IMR-90 (cell line): ENCODE results near the gene GLI1.

Experiments
- CEBPB ChIP-seq: IDR thresholded peaks from 2 replicates; pipeline ENCODE4 v1.6.1; 2012; ENCODE audit warnings: low read depth, low read length, improper control_type of control experiment
- CHD1 ChIP-seq: IDR thresholded peaks from 2 replicates; pipeline ENCODE4 v1.6.1; 2012; ENCODE audit warnings: low read depth, low read length, improper control_type of control experiment
- FOS ChIP-seq: fragments of 150-350 bp; IDR thresholded peaks from 2 replicates; pipeline ENCODE4 v1.6.1; 2016; ENCODE audit warnings: low read depth, low read length
- MAFK ChIP-seq: IDR thresholded peaks from 2 replicates; pipeline ENCODE4 v1.6.1; 2012; ENCODE audit warnings: low read depth, low read length, improper control_type of control experiment
- MXI1 ChIP-seq: IDR thresholded peaks from 2 replicates; pipeline ENCODE4 v1.6.1; 2012; ENCODE audit warnings: low read depth, mild to moderate bottlenecking, low read length, moderate library complexity, borderline replicate concordance
- NFE2L2 ChIP-seq: fragments of 150-350 bp; IDR thresholded peaks from 2 replicates; pipeline ENCODE4 v1.6.1; 2016; ENCODE audit warnings: low read depth, mild to moderate bottlenecking, low read length
- POLR2A ChIP-seq: IDR thresholded peaks from 2 replicates; pipeline ENCODE4 v1.6.1; 2012; ENCODE audit warnings: mild to moderate bottlenecking, low read depth, low read length
- RFX5 ChIP-seq: IDR thresholded peaks from 2 replicates; pipeline ENCODE4 v1.8.0; 2012; ENCODE audit warnings: low read depth, mild to moderate bottlenecking, low read length, moderate library complexity
- TF ChIP-seq, protein P1 (sequence below): conservative IDR thresholded peaks from 2 replicates; pipeline ENCODE4 v1.5.1; 2012; ENCODE audit warnings: mild to moderate bottlenecking, low read depth, low read length, improper control_type of control experiment
- TF ChIP-seq, protein P2 (sequence below): fragments of 150-350 bp; IDR thresholded peaks from 2 replicates; pipeline ENCODE4 v1.6.1; 2016; ENCODE audit warnings: low read depth, mild to moderate bottlenecking, low read length, moderate library complexity, borderline replicate concordance

DNA sequence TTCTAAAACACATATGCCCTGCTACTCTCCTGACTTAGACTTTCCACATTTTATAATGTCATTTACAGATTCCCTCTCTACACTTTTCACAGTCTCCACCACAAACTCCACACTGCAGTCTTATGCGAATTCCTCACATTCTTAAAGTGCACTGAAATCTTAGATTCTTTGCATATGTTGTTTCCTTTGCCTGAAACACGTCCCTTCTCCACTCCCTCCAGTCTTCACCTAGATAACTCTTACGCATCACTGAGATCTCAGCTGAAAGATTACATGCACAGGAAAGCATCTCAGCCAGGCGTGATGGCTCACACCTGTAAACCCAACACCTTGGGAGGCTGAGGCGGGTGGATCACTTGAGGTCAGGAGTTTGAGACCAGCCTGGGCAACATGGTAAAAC, 23.9 kb downstream of the GLI1 start:
- TF ChIP-seq RFX5 (no peak), POLR2A (no peak), FOS (no peak), CHD1 (no peak), CEBPB (no peak), NFE2L2 (no peak), MXI1 (no peak), MAFK (no peak)
- TF ChIP-seq, protein P1, sequence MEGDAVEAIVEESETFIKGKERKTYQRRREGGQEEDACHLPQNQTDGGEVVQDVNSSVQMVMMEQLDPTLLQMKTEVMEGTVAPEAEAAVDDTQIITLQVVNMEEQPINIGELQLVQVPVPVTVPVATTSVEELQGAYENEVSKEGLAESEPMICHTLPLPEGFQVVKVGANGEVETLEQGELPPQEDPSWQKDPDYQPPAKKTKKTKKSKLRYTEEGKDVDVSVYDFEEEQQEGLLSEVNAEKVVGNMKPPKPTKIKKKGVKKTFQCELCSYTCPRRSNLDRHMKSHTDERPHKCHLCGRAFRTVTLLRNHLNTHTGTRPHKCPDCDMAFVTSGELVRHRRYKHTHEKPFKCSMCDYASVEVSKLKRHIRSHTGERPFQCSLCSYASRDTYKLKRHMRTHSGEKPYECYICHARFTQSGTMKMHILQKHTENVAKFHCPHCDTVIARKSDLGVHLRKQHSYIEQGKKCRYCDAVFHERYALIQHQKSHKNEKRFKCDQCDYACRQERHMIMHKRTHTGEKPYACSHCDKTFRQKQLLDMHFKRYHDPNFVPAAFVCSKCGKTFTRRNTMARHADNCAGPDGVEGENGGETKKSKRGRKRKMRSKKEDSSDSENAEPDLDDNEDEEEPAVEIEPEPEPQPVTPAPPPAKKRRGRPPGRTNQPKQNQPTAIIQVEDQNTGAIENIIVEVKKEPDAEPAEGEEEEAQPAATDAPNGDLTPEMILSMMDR, result no peak
- TF ChIP-seq, protein P2, sequence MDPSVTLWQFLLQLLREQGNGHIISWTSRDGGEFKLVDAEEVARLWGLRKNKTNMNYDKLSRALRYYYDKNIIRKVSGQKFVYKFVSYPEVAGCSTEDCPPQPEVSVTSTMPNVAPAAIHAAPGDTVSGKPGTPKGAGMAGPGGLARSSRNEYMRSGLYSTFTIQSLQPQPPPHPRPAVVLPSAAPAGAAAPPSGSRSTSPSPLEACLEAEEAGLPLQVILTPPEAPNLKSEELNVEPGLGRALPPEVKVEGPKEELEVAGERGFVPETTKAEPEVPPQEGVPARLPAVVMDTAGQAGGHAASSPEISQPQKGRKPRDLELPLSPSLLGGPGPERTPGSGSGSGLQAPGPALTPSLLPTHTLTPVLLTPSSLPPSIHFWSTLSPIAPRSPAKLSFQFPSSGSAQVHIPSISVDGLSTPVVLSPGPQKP, result no peak
